ENCODE measurements around the gene MYH7B. TPM values are rescaled to one million over a fixed set of nuclear protein-coding genes. Genes with fewer than 3 reads are reported as not detected.

MYH7B gene
- total RNA-seq, 1 experiment from 2014 or later = 0.52 TPM

- no TSS peak for BruUV-seq (replicated peaks)
- Mint-ChIP-seq H3K27me3 (ENCODE audit: unreplicated experiment) (no peaks in the 10 kb centered on the region), H3K4me3 (ENCODE audit: low read depth, unreplicated experiment) (no peak overlapping the region), H3K9me3 (ENCODE audit: low read depth, unreplicated experiment) (no peaks in the 10 kb centered on the region), H3K4me1 (ENCODE audit: low read depth, unreplicated experiment) (no peaks in the 10 kb centered on the region), H3K36me3 (ENCODE audit: insufficient read depth, unreplicated experiment) (peaks cover 20% of the 10 kb centered on the region), H3K27ac (ENCODE audit: unreplicated experiment) (no peak overlapping the region)
- no peak for DNase-seq
- CTCF ChIA-PET = interaction anchor here (1.3 kb wide), 1 partner anchor 13 kb away, joined by 4 read pairs; no protein-coding TSS in a partner anchor
- intact Hi-C loops (cut with micrococcal nuclease; ENCODE audit: unreplicated experiment) = no loop called here
- no peak for TF ChIP-seq CTCF (IDR thresholded peaks at IDR 0.05; ENCODE audit: unreplicated experiment)
Observed at GRCh38 chr20:34926581-34926980, 29.1 kb upstream of the MYH7B start.

- H3K27me3 Mint-ChIP-seq (ENCODE audit: unreplicated experiment) = no peaks in the 10 kb centered on the region
- no peak for TF ChIP-seq CTCF (IDR thresholded peaks at IDR 0.05; ENCODE audit: unreplicated experiment)
- peaks cover 26% of the 10 kb centered on the region for H3K36me3 Mint-ChIP-seq (ENCODE audit: insufficient read depth, unreplicated experiment)
- no peaks in the 10 kb centered on the region for H3K4me1 Mint-ChIP-seq (ENCODE audit: low read depth, unreplicated experiment)
- intact Hi-C loops (cut with micrococcal nuclease; ENCODE audit: unreplicated experiment) = no loop called here
- no peaks in the 10 kb centered on the region for H3K9me3 Mint-ChIP-seq (ENCODE audit: low read depth, unreplicated experiment)
- BruUV-seq (replicated peaks) = no TSS peak
- H3K4me3 Mint-ChIP-seq (ENCODE audit: low read depth, unreplicated experiment) = no peak overlapping the region
- CTCF ChIA-PET = interaction anchor here (1.3 to 1.6 kb wide), 2 partner anchors 11 to 54 kb away, joined by 4 read pairs; no protein-coding TSS in a partner anchor
- DNase-seq = no peak
- no peak overlapping the region for H3K27ac Mint-ChIP-seq (ENCODE audit: unreplicated experiment)
Observed at GRCh38 chr20:34927736-34928135, 27.9 kb upstream of the MYH7B start.

GRCh38 chr20:34928411-34928810, 27.3 kb upstream of the MYH7B start:
- no peak for TF ChIP-seq CTCF (IDR thresholded peaks at IDR 0.05; ENCODE audit: unreplicated experiment)
- CTCF ChIA-PET = interaction anchor here (1.6 kb wide), 1 partner anchor 54 kb away, joined by 4 read pairs; no protein-coding TSS in a partner anchor
- H3K27ac Mint-ChIP-seq (ENCODE audit: unreplicated experiment) = no peak overlapping the region
- H3K36me3 Mint-ChIP-seq (ENCODE audit: insufficient read depth, unreplicated experiment) = peaks cover 28% of the 10 kb centered on the region
- no peak for DNase-seq
- TSS peak; percentile 80 for BruUV-seq (replicated peaks)
- H3K27me3 Mint-ChIP-seq (ENCODE audit: unreplicated experiment) = no peaks in the 10 kb centered on the region
- H3K4me1 Mint-ChIP-seq (ENCODE audit: low read depth, unreplicated experiment) = no peaks in the 10 kb centered on the region
- no peak overlapping the region for H3K4me3 Mint-ChIP-seq (ENCODE audit: low read depth, unreplicated experiment)
- intact Hi-C loops (cut with micrococcal nuclease; ENCODE audit: unreplicated experiment) = no loop called here
- no peaks in the 10 kb centered on the region for H3K9me3 Mint-ChIP-seq (ENCODE audit: low read depth, unreplicated experiment)

GRCh38 chr20:34931771-34932170, 23.9 kb upstream of the MYH7B start:
- intact Hi-C loops (cut with micrococcal nuclease; ENCODE audit: unreplicated experiment) = no loop called here
- DNase-seq = no peak
- TF ChIP-seq CTCF (IDR thresholded peaks at IDR 0.05; ENCODE audit: unreplicated experiment) = no peak
- no peaks in the 10 kb centered on the region for H3K4me1 Mint-ChIP-seq (ENCODE audit: low read depth, unreplicated experiment)
- H3K4me3 Mint-ChIP-seq (ENCODE audit: low read depth, unreplicated experiment) = no peak overlapping the region
- H3K27ac Mint-ChIP-seq (ENCODE audit: unreplicated experiment) = no peak overlapping the region
- H3K36me3 Mint-ChIP-seq (ENCODE audit: insufficient read depth, unreplicated experiment) = peaks cover 28% of the 10 kb centered on the region
- no peaks in the 10 kb centered on the region for H3K27me3 Mint-ChIP-seq (ENCODE audit: unreplicated experiment)
- CTCF ChIA-PET = no interaction called here
- BruUV-seq (replicated peaks) = no TSS peak
- no peaks in the 10 kb centered on the region for H3K9me3 Mint-ChIP-seq (ENCODE audit: low read depth, unreplicated experiment)
